K562 (cell line): ENCODE results near the gene SLC16A4. TPM values are rescaled to one million over a fixed set of nuclear protein-coding genes. Genes with fewer than 3 reads are reported as not detected.
A peak's percentile ranks its signal among the peaks of the same experiment; 100 is the strongest.

Source experiments
- ATAC-seq: fragments of 200-7000 bp; cut with Tn5 transposase; 3 replicates; pipeline ENCODE4 v1.9.1; 2020; ENCODE audit warnings: moderate library complexity
- BruUV-seq: library from RNA; stranded (reverse); fragments of 400-500 nt; replicated peaks from 2 replicates; lab custom pipeline; 2021; lab: Mats Ljungman, UMichigan
- CTCF ChIA-PET: fragments of 300-600 bp; formaldehyde crosslinking; extraction: SDS; loops from one replicate; lab custom pipeline; 2021; ENCODE audit warnings: low intra/inter-chr PET ratio; lab: Yijun Ruan, JAX
- POLR2A ChIA-PET: fragments of 300-600, 350-650 bp; sonication (Branson Sonifier 250); formaldehyde crosslinking; extraction: SDS; loops from one replicate; lab custom pipeline; 2021; ENCODE audit warnings: antibody characterized with exemption, inconsistent platforms; lab: Yijun Ruan, JAX
- DNase-seq, 4 experiments: peaks; one replicate each; pipeline versions ENCODE4 v3.0.0 to v3.0.0-alpha.2; 2011 to 2018; ENCODE audit warnings: low spot score in 3 of 4, mixed read lengths in 3 of 4; ENCODE audit errors: extremely low read depth in 1 of 4
- FAIRE-seq: peaks from 2 replicates; lab custom pipeline; 2011; peaks lifted over from hg19 to GRCh38; lab: Jason Lieb, UNC
- H2AFZ ChIP-seq: 2 replicates; pipeline ENCODE4 v1.6.0; 2011; ENCODE audit warnings: low read depth, low read length, control low read depth, inconsistent platforms
- H3K27ac ChIP-seq: fragments of 200-600 bp; 3 replicates; pipeline ENCODE4 v1.8.0; 2011; ENCODE audit warnings: low read depth, mild to moderate bottlenecking, control low read depth, inconsistent platforms, low read length, moderate library complexity, mixed read lengths; ENCODE audit errors: extremely low read depth
- H3K27me3 ChIP-seq, 2 experiments: fragments of 300-600 bp in 1 of 2; 2 replicates in 1 of 2; 3 replicates in 1 of 2; pipeline versions ENCODE4 v1.6.0 to v1.8.0; 2011; ENCODE audit warnings: inconsistent platforms in 2 of 2, low read length in 2 of 2, mild to moderate bottlenecking in 1 of 2, mixed read lengths in 1 of 2, moderate library complexity in 1 of 2; ENCODE audit not compliant: control insufficient read depth in 2 of 2, insufficient read depth in 2 of 2
- H3K36me3 ChIP-seq: fragments of 300-600 bp; 3 replicates; pipeline ENCODE4 v1.8.0; 2011; ENCODE audit warnings: mild to moderate bottlenecking, low read length, inconsistent platforms; ENCODE audit not compliant: control insufficient read depth, insufficient read depth
- H3K4me1 ChIP-seq, 2 experiments: fragments of 200-600 bp in 1 of 2; replicated peaks in 1 of 2; 2 replicates in 1 of 2; 3 replicates in 1 of 2; pipeline versions ENCODE4 v1.5.1 to v1.8.0; 2011; ENCODE audit warnings: inconsistent platforms in 2 of 2, low read length in 2 of 2, mild to moderate bottlenecking in 1 of 2, mixed read lengths in 1 of 2, moderate library complexity in 1 of 2; ENCODE audit not compliant: control insufficient read depth in 2 of 2, insufficient read depth in 2 of 2
- H3K4me2 ChIP-seq: 2 replicates; pipeline ENCODE4 v1.6.1; 2011; ENCODE audit warnings: low read length, control low read depth, inconsistent platforms, mixed read lengths; ENCODE audit not compliant: insufficient read depth
- H3K4me3 ChIP-seq: fragments of 200-600 bp; sonication (generic), shearing (Covaris generic); 2 replicates; pipeline ENCODE4 v1.5.1; 2016; ENCODE audit warnings: control low read depth, inconsistent platforms
- H3K79me2 ChIP-seq: fragments of 200-600 bp; 3 replicates; pipeline ENCODE4 v1.8.0; 2011; ENCODE audit warnings: low read length, inconsistent platforms; ENCODE audit not compliant: control insufficient read depth, insufficient read depth
- H3K9ac ChIP-seq, 2 experiments: 2 replicates each; pipeline versions ENCODE4 v1.6.0 to v1.6.1; 2011; ENCODE audit warnings: low read depth in 2 of 2, low read length in 2 of 2, control low read depth in 1 of 2, inconsistent platforms in 1 of 2, mild to moderate bottlenecking in 1 of 2, mixed read lengths in 1 of 2; ENCODE audit not compliant: insufficient read depth in 1 of 2
- H3K9me1 ChIP-seq: one replicate; pipeline ENCODE4 v1.6.0; 2011; ENCODE audit warnings: inconsistent platforms, mild to moderate bottlenecking, low read length, moderate library complexity; ENCODE audit not compliant: control insufficient read depth, insufficient read depth
- H3K9me3 ChIP-seq: replicated peaks from 2 replicates; pipeline ENCODE4 v1.5.1; 2011; ENCODE audit warnings: low read depth, low read length, inconsistent platforms; ENCODE audit not compliant: control insufficient read depth, insufficient read depth
- H4K20me1 ChIP-seq: replicated peaks from 2 replicates; pipeline ENCODE4 v1.6.1; 2011; ENCODE audit warnings: low read length, inconsistent platforms, mixed read lengths; ENCODE audit not compliant: control insufficient read depth, insufficient read depth
- ARID1B ChIP-seq: fragments of 450-650 bp; IDR thresholded peaks from 2 replicates; pipeline ENCODE4 v1.6.1; 2016; ENCODE audit warnings: antibody characterized with exemption, mild to moderate bottlenecking, inconsistent platforms
- CBFA2T3 ChIP-seq: fragments of 450-650 bp; IDR thresholded peaks from 2 replicates; pipeline ENCODE4 v1.6.1; 2017
- CBX1 ChIP-seq: sonication (generic); IDR thresholded peaks from 2 replicates; pipeline ENCODE4 v1.6.1; 2016; ENCODE audit warnings: antibody characterized with exemption, low read depth, mild to moderate bottlenecking
- CEBPB ChIP-seq: fragments of 450-650 bp; IDR thresholded peaks from 2 replicates; pipeline ENCODE4 v1.6.1; 2016; ENCODE audit warnings: missing genetic modification characterization, missing compliant biosample characterization
- FOXK2 ChIP-seq, 2 experiments: fragments of 450-650 bp; IDR thresholded peaks in 1 of 2; conservative IDR thresholded peaks in 1 of 2; 2 replicates each; pipeline ENCODE4 v1.6.1; 2016; ENCODE audit warnings: low read depth in 2 of 2, mild to moderate bottlenecking in 1 of 2
- MAFF ChIP-seq: IDR thresholded peaks from 2 replicates; pipeline ENCODE4 v1.6.1; 2012; ENCODE audit warnings: low read length, improper control_type of control experiment
- MAFG ChIP-seq: fragments of 450-650 bp; conservative IDR thresholded peaks from 2 replicates; pipeline ENCODE4 v1.6.1; 2016; ENCODE audit warnings: missing genetic modification characterization, missing compliant biosample characterization
- MXD1 ChIP-seq: fragments of 250-450 bp; sonication (Bioruptor Pico); IDR thresholded peaks from 2 replicates; pipeline ENCODE4 v1.8.0; 2021; ENCODE audit warnings: borderline replicate concordance, mild to moderate bottlenecking, moderate library complexity; ENCODE audit not compliant: poor library complexity, severe bottlenecking
- NFYB ChIP-seq: IDR thresholded peaks from 2 replicates; pipeline ENCODE4 v1.6.1; 2011; ENCODE audit warnings: mild to moderate bottlenecking, moderate library complexity; ENCODE audit not compliant: insufficient read length; ENCODE audit errors: extremely low read depth
- PATZ1 ChIP-seq: fragments of 250-450 bp; sonication (Bioruptor Pico); IDR thresholded peaks from 2 replicates; pipeline ENCODE4 v1.5.0; 2020; ENCODE audit warnings: mild to moderate bottlenecking, borderline replicate concordance
- PTTG1 ChIP-seq: fragments of 450-650 bp; IDR thresholded peaks from 2 replicates; pipeline ENCODE4 v1.6.1; 2016; ENCODE audit warnings: low read depth, mild to moderate bottlenecking, missing genetic modification characterization, missing compliant biosample characterization
- RCOR1 ChIP-seq, 2 experiments: IDR thresholded peaks; 2 replicates each; pipeline ENCODE4 v1.6.1; 2012; ENCODE audit warnings: low read depth in 2 of 2, low read length in 2 of 2, borderline replicate concordance in 1 of 2, improper control_type of control experiment in 1 of 2
- RNF2 ChIP-seq: sonication (generic); IDR thresholded peaks from 2 replicates; pipeline ENCODE4 v1.6.1; 2016
- SMC3 ChIP-seq: conservative IDR thresholded peaks from 2 replicates; pipeline ENCODE4 v1.6.1; 2011; ENCODE audit warnings: low read depth, low read length, improper control_type of control experiment; ENCODE audit not compliant: insufficient read depth
- SOX6 ChIP-seq: fragments of 450-650 bp; IDR thresholded peaks from 2 replicates; pipeline ENCODE4 v1.6.1; 2014; ENCODE audit warnings: mild to moderate bottlenecking
- STAT5A ChIP-seq: IDR thresholded peaks from 2 replicates; pipeline ENCODE4 v1.6.1; 2012; ENCODE audit warnings: low read length, inconsistent platforms, borderline replicate concordance
- TAL1 ChIP-seq: fragments of 450-650 bp; IDR thresholded peaks from 2 replicates; pipeline ENCODE4 v1.6.1; 2016; ENCODE audit warnings: mild to moderate bottlenecking
- TCF3 ChIP-seq: sonication (generic); formaldehyde crosslinking; IDR thresholded peaks from 2 replicates; pipeline ENCODE4 v1.4.0; 2020; ENCODE audit warnings: mild to moderate bottlenecking, missing genetic modification reagents
- TCF7L2 ChIP-seq: fragments of 150-350 bp; IDR thresholded peaks from 2 replicates; pipeline ENCODE4 v1.6.1; 2016; ENCODE audit warnings: low read depth, mild to moderate bottlenecking, low read length, moderate library complexity
- TEAD4 ChIP-seq, 2 experiments: sonication (generic) in 1 of 2; formaldehyde crosslinking in 1 of 2; IDR thresholded peaks; 2 replicates each; pipeline versions ENCODE4 v1.6.1 to v1.8.0; 2012 to 2022; ENCODE audit warnings: borderline replicate concordance in 1 of 2, inconsistent platforms in 1 of 2, low read length in 1 of 2, mild to moderate bottlenecking in 1 of 2, missing genetic modification reagents in 1 of 2
- ZNF696 ChIP-seq: fragments of 250-450 bp; sonication (Bioruptor Pico); conservative IDR thresholded peaks from 2 replicates; pipeline ENCODE4 v1.4.0; 2020; ENCODE audit warnings: mild to moderate bottlenecking, moderate library complexity
- ZNF717 ChIP-seq: fragments of 250-450 bp; sonication (Bioruptor Pico); IDR thresholded peaks from 2 replicates; pipeline ENCODE4 v1.5.0; 2021
- ZNF75A ChIP-seq: fragments of 450-650 bp; formaldehyde crosslinking; IDR thresholded peaks from 2 replicates; pipeline ENCODE4 v1.4.0; 2020; ENCODE audit warnings: mild to moderate bottlenecking
- WGBS: fragments of 100-300 bp; shearing (Covaris generic); methylation state at CpG from one replicate; pipeline ENCODE4 v1.1.6; 2016; ENCODE audit warnings: low coverage, mixed read lengths; ENCODE audit not compliant: insufficient coverage; ENCODE audit errors: missing lambda C conversion rate; 5-methylcytosine and 5-hydroxymethylcytosine counted together
- in situ Hi-C: fragments of 300-500 bp; cut with MboI; formaldehyde crosslinking; loops from 4 replicates; pipeline ENCODE4 v1.15.0; 2018; ENCODE audit warnings: inconsistent platforms, mixed read lengths
- intact Hi-C: fragments of 100-400 bp; cut with micrococcal nuclease; formaldehyde crosslinking; loops from 2 replicates; pipeline ENCODE4 v1.14.2; 2022
- polyA plus RNA-seq, 8 experiments: library from polyadenylated mRNA; depleted of rRNA in 4 of 8; stranded (reverse) in 5 of 8; unstranded in 3 of 8; fragments of >200 nt; fragmentation: Nextera tagmentation in 2 of 8; fragmentation: Illumina TruSeq in 1 of 8; extraction: Ambion mirVana in 2 of 8; extraction: Trizol in 1 of 8; gene quantifications; 2 replicates each; pipeline versions ENCODE4 v1.2.1 to v1.2.3, GENCODE V29; 2011 to 2014; ENCODE audit warnings: inconsistent platforms in 1 of 8, missing spikeins in 1 of 8
- total RNA-seq, 7 experiments: library from RNA; depleted of rRNA in 6 of 7; stranded (reverse); fragments of >200 nt in 6 of 7; fragmentation: Illumina TruSeq in 2 of 7; extraction: Trizol in 2 of 7; gene quantifications; 2 replicates each; pipeline versions ENCODE4 v1.2.1 to v1.2.3, GENCODE V29; 2011 to 2021; ENCODE audit warnings: low replicate concordance in 1 of 7

Gene SLC16A4
- total and polyA plus RNA-seq, 9 of the 15 experiments (the other 6 are each of a cell fraction or from before 2014, with no cell fraction given) = 0.04 to 0.31 (median 0.18) TPM; not detected in 1

- ChIA-PET CTCF (no interaction called here), POLR2A (interaction anchor here (0.6 to 1.0 kb wide), 2 partner anchors 22 to 428 kb away, joined by 4 read pairs; no protein-coding TSS in a partner anchor)
- Histone ChIP-seq H3K79me2 (no peaks in the 10 kb centered on the region), H2AFZ (no peak overlapping the region), H3K4me1 (peaks cover 10 to 27% of the 10 kb centered on the region in 2 experiments; a peak in 4 of 5 replicates), H3K9me3 (no peaks in the 10 kb centered on the region), H3K9me1 (no peaks in the 10 kb centered on the region), H3K36me3 (no peaks in the 10 kb centered on the region), H3K4me2 (no peak overlapping the region), H3K27me3 (peaks cover 32 to 57% of the 10 kb centered on the region in 2 experiments), H4K20me1 (0 out of 2 replicates have a peak, but pooled peaks cover 8% of the 10 kb centered on the region), H3K4me3 (no peak overlapping the region), H3K27ac (no peak overlapping the region), H3K9ac (no peak overlapping the region)
- no TSS peak for BruUV-seq
- intact Hi-C loops = no loop called here
- WGBS = 0% methylated on average over 3 of the region's 3 CpGs
- ATAC-seq = no peak
- in situ Hi-C loops = no loop called here
- FAIRE-seq = no peak
- peak in 3 of 4 experiments; percentile 32 to 44 (median 41) for DNase-seq
- TF ChIP-seq ARID1B (peak; percentile 67; the same call in 1 of the 2 replicates), FOXK2 (conservative IDR thresholded peaks at IDR 0.05 in 1 of 2, IDR thresholded peaks at IDR 0.05 in 1 of 2; ENCODE audit: low read depth in 2 of 2) (no peak), MXD1 (no peak), MAFG (tag) (peak; percentile 74), CEBPB (tag) (no peak), SMC3 (no peak), ZNF75A (CRISPR knock-in tag) (no peak), TEAD4 (IDR thresholded peaks at IDR 0.05; ENCODE audit: low read length) (0 out of 2 replicates have a peak, but pooled peaks have one; percentile 35), TEAD4 (CRISPR knock-in tag; IDR thresholded peaks at IDR 0.05; ENCODE audit: borderline replicate concordance) (no peak), ZNF696 (no peak), CBX1 (no peak), NFYB (no peak), RNF2 (no peak), ZNF717 (CRISPR knock-in tag) (no peak), MAFF (peak; percentile 23; the same call in 1 of the 2 replicates), TCF7L2 (0 out of 2 replicates have a peak, but pooled peaks have one; percentile 23), TAL1 (peak; percentile 66), RCOR1 (IDR thresholded peaks at IDR 0.05; ENCODE audit: borderline replicate concordance in 1 of 2, low read depth in 2 of 2, low read length in 2 of 2) (peak in 1 of 2 experiments; percentile 41; a peak in 1 of 4 replicates), CBFA2T3 (peak; percentile 73), PTTG1 (tag) (no peak), STAT5A (peak; percentile 15; the same call in 1 of the 2 replicates), PATZ1 (no peak), SOX6 (peak; percentile 13; the same call in 1 of the 2 replicates), TCF3 (CRISPR knock-in tag) (peak; percentile 80)
Observed at GRCh38 chr1:110434946-110435345, 44.1 kb upstream of the SLC16A4 start.
